Psoas muscle (tissue), 8 donors: Measurements from ENCODE around the gene DMD. TPM values are rescaled to one million over a fixed set of nuclear protein-coding genes. Genes with fewer than 3 reads are reported as not detected.

Experiments used
- ATAC-seq, 4 donors: fragments of 200-7000 bp; cut with Tn5 transposase; one replicate each; pipeline ENCODE4 v1.9.1; 2020; ENCODE audit warnings: moderate library complexity in 3 of 4, mild to moderate bottlenecking in 2 of 4
- DNase-seq, 2 donors: peaks; one replicate each; pipeline ENCODE4 v3.0.0-alpha.2; 2020
- H3K27ac ChIP-seq: fragments of 200-600 bp; one replicate; pipeline ENCODE4 v1.8.0; 2022
- H3K27me3 ChIP-seq, 3 donors: fragments of 200-600 bp in 1 of 3; one replicate each; pipeline versions ENCODE4 v1.6.1 to v1.8.0; 2013 to 2022; ENCODE audit warnings: low read length in 2 of 3, mild to moderate bottlenecking in 2 of 3, moderate library complexity in 1 of 3; ENCODE audit not compliant: insufficient read depth in 3 of 3
- H3K36me3 ChIP-seq, 2 donors: fragments of 200-600 bp in 1 of 2; one replicate each; pipeline versions ENCODE4 v1.6.1 to v1.8.0; 2013 to 2022; ENCODE audit warnings: low read depth in 1 of 2, mild to moderate bottlenecking in 1 of 2, moderate library complexity in 1 of 2; ENCODE audit not compliant: insufficient read depth in 1 of 2
- H3K4me1 ChIP-seq: fragments of 200-600 bp; one replicate; pipeline ENCODE4 v1.8.0; 2022
- H3K4me3 ChIP-seq: fragments of 200-600 bp; one replicate; pipeline ENCODE4 v1.8.0; 2022; ENCODE audit warnings: mild to moderate bottlenecking
- H3K9me3 ChIP-seq: fragments of 200-600 bp; one replicate; pipeline ENCODE4 v1.8.0; 2022
- WGBS, 3 donors: extraction: QIAGEN DNeasy Blood & Tissue Kit; methylation state at CpG; one replicate each; pipeline versions ENCODE4 v1.1.6 to v1.1.7; 2013; 5-methylcytosine and 5-hydroxymethylcytosine counted together
- intact Hi-C, 2 donors: fragments of 100-400 bp; cut with DNase I; formaldehyde crosslinking; loops; one replicate each; pipeline versions ENCODE4 v1.11.0 to v1.14.2; 2022
- polyA plus RNA-seq, 3 donors: library from polyadenylated mRNA; stranded (reverse); fragments of 200-250 nt; gene quantifications; one replicate each; pipeline ENCODE4 v1.2.3, GENCODE V29; 2013
- total RNA-seq, 4 donors: library from RNA; stranded (reverse); fragmentation: NEBNext Ultra II Directional in 2 of 4; extraction: Animal tissue kit (Norgen Biotek cat#: 25700) in 2 of 4; gene quantifications; one replicate each; pipeline versions ENCODE4 v1.2.1 to v1.2.4, GENCODE V29; 2021 to 2023
- TF ChIP-seq, protein P1 (sequence below): fragments of 200-600 bp; IDR thresholded peaks from one replicate; pipeline ENCODE4 v1.8.0; 2022; ENCODE audit warnings: antibody characterized with exemption
- donor health status: healthy with polysubstance abuse.
- donor health status: DM: no; HTN: no; CAD: no; lungs with moderate emphysema.
- donor health status: Bipolar disorder and iron deficiency.
- donor health status: healthy.
- donor health status: DM: yes; HTN: yes; CAD: no.
- donor health status: DM: no; HTN: no; CAD: no.
- donor health status: DM: no; HTN: no; CAD: no.
- donor health status: DM: yes; HTN: yes; CAD: no.

Gene DMD
- total and polyA plus RNA-seq, 7 donors = 6.8 to 170 (median 86.5) TPM

DNA sequence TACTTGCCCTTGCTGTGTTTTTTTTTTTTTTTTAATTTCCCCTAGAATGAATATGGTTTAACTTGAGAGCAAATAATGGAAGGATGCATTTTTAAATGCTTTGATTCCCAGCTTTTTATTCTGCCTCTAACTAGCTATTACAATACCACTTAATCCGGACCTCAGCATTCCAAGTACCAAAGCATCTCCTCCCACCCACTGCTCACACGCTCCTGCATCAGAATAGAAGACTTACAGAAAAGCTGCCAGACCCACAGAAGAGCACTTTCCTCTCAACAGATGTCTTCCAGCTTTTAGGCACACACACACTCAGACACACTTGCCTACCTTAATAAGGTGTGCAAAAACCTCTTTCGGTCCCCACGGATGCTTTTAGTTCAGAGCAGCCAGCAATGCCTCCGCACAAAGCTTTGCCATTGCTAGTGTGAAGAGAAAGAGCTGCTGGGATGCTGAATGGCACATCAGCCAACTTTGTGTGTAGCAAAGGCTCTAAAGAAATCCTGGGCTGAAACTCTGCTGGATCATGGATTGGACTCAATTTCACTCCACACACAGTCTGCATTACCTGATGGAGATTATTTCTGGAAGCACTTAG is 1056.2 kb downstream of the DMD start:
- ATAC-seq (peak in 2 of 4 donors; percentile 24 to 33), DNase-seq (no peak)
- TF ChIP-seq, protein P1, sequence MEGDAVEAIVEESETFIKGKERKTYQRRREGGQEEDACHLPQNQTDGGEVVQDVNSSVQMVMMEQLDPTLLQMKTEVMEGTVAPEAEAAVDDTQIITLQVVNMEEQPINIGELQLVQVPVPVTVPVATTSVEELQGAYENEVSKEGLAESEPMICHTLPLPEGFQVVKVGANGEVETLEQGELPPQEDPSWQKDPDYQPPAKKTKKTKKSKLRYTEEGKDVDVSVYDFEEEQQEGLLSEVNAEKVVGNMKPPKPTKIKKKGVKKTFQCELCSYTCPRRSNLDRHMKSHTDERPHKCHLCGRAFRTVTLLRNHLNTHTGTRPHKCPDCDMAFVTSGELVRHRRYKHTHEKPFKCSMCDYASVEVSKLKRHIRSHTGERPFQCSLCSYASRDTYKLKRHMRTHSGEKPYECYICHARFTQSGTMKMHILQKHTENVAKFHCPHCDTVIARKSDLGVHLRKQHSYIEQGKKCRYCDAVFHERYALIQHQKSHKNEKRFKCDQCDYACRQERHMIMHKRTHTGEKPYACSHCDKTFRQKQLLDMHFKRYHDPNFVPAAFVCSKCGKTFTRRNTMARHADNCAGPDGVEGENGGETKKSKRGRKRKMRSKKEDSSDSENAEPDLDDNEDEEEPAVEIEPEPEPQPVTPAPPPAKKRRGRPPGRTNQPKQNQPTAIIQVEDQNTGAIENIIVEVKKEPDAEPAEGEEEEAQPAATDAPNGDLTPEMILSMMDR = no peak
- Histone ChIP-seq H3K9me3 (no peaks in the 10 kb centered on the region), H3K4me1 (peaks cover 14% of the 10 kb centered on the region), H3K27ac (no peak overlapping the region), H3K36me3 (no peaks in the 10 kb centered on the region), H3K27me3 (no peaks in the 10 kb centered on the region), H3K4me3 (no peak overlapping the region)
- intact Hi-C loops = no loop called here
- 14 to 25% (median 21%) methylated on average over 5 of the region's 5 CpGs for WGBS, 3 donors

DNA sequence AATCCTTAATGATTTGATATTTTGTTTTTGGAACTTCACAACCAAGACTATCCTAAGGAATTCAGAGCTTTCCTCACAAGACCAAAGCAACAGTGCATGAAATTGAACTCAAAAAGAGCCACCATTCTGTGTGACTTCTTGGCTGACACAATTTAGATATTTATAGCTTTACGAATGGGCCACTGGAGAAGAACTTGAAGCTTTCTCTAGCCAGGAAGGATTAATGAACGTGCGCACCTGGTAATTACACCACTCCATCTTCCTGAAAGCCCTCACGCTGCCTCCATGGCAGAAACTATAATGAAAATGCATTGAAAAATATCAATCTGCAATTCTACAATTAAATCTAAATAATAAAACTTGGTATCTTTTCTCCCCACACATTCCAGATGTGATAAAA is 1057.8 kb downstream of the DMD start:
- Histone ChIP-seq H3K27me3 (no peaks in the 10 kb centered on the region), H3K9me3 (no peaks in the 10 kb centered on the region), H3K27ac (no peak overlapping the region), H3K4me3 (no peak overlapping the region), H3K36me3 (no peaks in the 10 kb centered on the region), H3K4me1 (peaks cover 14% of the 10 kb centered on the region)
- ATAC-seq = peak in 3 of 4 donors; percentile 48 to 67 (median 54)
- no peak for DNase-seq
- WGBS, 3 donors = 23 to 39% (median 36%) methylated on average over 4 of the region's 4 CpGs
- intact Hi-C loops = no loop called here
- TF ChIP-seq, protein P1 = no peak

DNA sequence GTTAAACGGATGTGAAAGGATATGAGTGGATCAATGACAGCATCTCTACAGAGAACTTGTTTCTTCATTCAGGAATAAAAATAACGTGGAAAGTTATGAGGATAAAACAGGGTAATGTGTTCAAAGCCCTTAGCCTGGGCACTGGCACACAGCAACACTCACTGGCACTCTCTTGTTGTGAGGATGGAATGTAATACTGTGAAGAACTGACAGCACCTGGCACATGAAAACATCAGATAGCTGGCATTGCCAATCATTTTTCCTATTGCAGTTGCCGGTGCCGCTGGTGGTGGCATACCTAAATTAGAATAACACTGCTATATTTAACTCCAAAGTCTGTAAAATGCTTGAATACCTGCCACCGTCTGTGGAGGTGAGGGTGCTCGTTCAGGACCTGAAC is 1061.2 kb downstream of the DMD start:
- ATAC-seq (peak; percentile 60 to 77 (median 68)), DNase-seq (no peak)
- no peaks in the 10 kb centered on the region for H3K9me3 ChIP-seq
- H3K4me1 ChIP-seq = peaks cover 14% of the 10 kb centered on the region
- 20 to 33% (median 30%) methylated on average over 6 of the region's 6 CpGs for whole genome bisulfite sequencing, 3 donors
- no peak overlapping the region for H3K27ac ChIP-seq
- no peaks in the 10 kb centered on the region for H3K27me3 ChIP-seq
- H3K36me3 ChIP-seq = no peaks in the 10 kb centered on the region
- H3K4me3 ChIP-seq = no peak overlapping the region
- TF ChIP-seq, protein P1 = no peak
- intact Hi-C loops = no loop called here

DNA sequence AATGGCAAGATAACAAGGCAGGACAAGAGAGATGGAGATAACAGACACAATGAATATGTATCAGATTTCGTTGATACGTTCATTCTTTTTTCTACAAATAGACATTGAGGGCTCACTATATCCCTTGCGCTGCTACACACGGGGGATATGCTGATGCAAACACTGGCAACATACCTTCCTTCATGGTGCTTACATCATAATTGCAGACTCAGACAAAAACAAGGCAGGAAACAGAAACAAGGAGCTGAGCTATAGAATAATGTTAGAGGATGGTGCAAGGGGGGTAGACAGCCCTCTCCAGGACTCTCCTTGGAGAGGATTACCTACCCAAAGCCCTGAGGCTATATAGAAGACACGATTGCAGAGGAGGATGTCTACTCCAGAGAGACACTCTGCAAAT is 1069.5 kb downstream of the DMD start:
- Histone ChIP-seq H3K27ac (no peak overlapping the region), H3K4me1 (no peaks in the 10 kb centered on the region), H3K9me3 (no peaks in the 10 kb centered on the region), H3K27me3 (no peaks in the 10 kb centered on the region), H3K36me3 (no peaks in the 10 kb centered on the region), H3K4me3 (no peak overlapping the region)
- DNase-seq (no peak), ATAC-seq (no peak)
- intact Hi-C loops = no loop called here
- 52 to 72% (median 58%) methylated on average over 5 of the region's 5 CpGs for WGBS, 3 donors
- TF ChIP-seq, protein P1 = no peak

DNA sequence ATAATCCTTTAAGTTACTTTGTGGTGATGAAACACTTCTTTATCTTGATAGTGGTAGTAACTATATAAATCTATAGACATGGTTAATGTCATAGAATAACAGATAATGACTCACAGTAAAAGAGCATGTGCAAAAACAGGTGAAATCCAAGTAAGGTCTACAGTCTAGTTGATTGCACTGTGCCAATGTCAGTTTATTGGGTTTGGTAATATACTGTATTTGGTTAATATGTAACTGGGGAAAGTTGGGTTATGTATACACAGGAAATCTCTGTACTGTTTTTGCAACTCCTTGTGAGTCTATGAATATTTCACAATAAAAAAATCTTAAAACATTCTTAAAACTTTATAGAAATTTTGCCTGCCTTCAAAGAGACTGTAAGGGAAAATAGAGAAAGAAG is 1071.9 kb downstream of the DMD start:
- Histone ChIP-seq H3K27ac (no peak overlapping the region), H3K4me1 (no peaks in the 10 kb centered on the region), H3K36me3 (no peaks in the 10 kb centered on the region), H3K4me3 (no peak overlapping the region), H3K27me3 (no peaks in the 10 kb centered on the region), H3K9me3 (no peaks in the 10 kb centered on the region)
- ATAC-seq = no peak
- TF ChIP-seq, protein P1 = no peak
- intact Hi-C loops = no loop called here
- DNase-seq = no peak
